ENCODE results near the gene DPH7. TPM values are rescaled to one million over a fixed set of nuclear protein-coding genes. Genes with fewer than 3 reads are reported as not detected.
"Not testable (repeated sequence)": the region's sequence is repeated elsewhere in the genome, so short reads cannot be mapped to it uniquely, and the experiment has no call there.

DPH7 gene
- polyA plus RNA-seq, 1 donor from 2014 or later, result 145 TPM

GRCh38 chr9:137520614-137521404 lies 57.9 kb downstream of the DPH7 start:
- Histone ChIP-seq H3K36me3 (ENCODE audit: insufficient read depth, low read length) (no peaks in the 10 kb centered on the region), H3K4me3 (ENCODE audit: low read length) (no peak overlapping the region), H3K27me3 (ENCODE audit: insufficient read depth, low read depth, low read length) (no peaks in the 10 kb centered on the region), H3F3A (ENCODE audit: insufficient read depth, low read length, poor library complexity, severe bottlenecking) (no peaks in the 10 kb centered on the region), H3K9ac (ENCODE audit: low read length) (no peak overlapping the region), H3K9me3 (ENCODE audit: low read length) (no peaks in the 10 kb centered on the region), H3K79me2 (replicated peaks; ENCODE audit: insufficient read depth, low read length) (no peaks in the 10 kb centered on the region), H3K4me2 (ENCODE audit: low read length) (no peak overlapping the region), H2AFZ (ENCODE audit: low read depth, low read length) (no peak overlapping the region), H4K20me1 (ENCODE audit: insufficient read depth) (no peaks in the 10 kb centered on the region), H3K9me2 (ENCODE audit: insufficient read depth, low read length) (no peaks in the 10 kb centered on the region), H3K27ac (ENCODE audit: low read length) (no peak overlapping the region)
- TF ChIP-seq SMC3 (conservative IDR thresholded peaks at IDR 0.05; ENCODE audit: poor library complexity) (no peak), POLR2AphosphoS5 (IDR thresholded peaks at IDR 0.05) (no peak), EZH2 (IDR thresholded peaks at IDR 0.05; ENCODE audit: borderline replicate concordance, insufficient read depth, low read length, poor library complexity, severe bottlenecking) (no peak), TAF1 (IDR thresholded peaks at IDR 0.05; ENCODE audit: low read depth) (no peak), MXI1 (conservative IDR thresholded peaks at IDR 0.05; ENCODE audit: poor library complexity, severe bottlenecking) (no peak), REST (IDR thresholded peaks at IDR 0.05; ENCODE audit: borderline replicate concordance) (no peak), CTCF (IDR thresholded peaks at IDR 0.05; ENCODE audit: poor library complexity, severe bottlenecking) (no peak), RAD21 (conservative IDR thresholded peaks at IDR 0.05) (no peak), EP300 (conservative IDR thresholded peaks at IDR 0.05; ENCODE audit: poor library complexity, severe bottlenecking) (no peak)

- Histone ChIP-seq H4K20me1 (ENCODE audit: insufficient read depth) (no peaks in the 10 kb centered on the region), H2AFZ (ENCODE audit: low read depth, low read length) (no peak overlapping the region), H3K36me3 (ENCODE audit: insufficient read depth, low read length) (no peaks in the 10 kb centered on the region), H3K9ac (ENCODE audit: low read length) (no peak overlapping the region), H3K9me2 (ENCODE audit: insufficient read depth, low read length) (no peaks in the 10 kb centered on the region), H3K79me2 (replicated peaks; ENCODE audit: insufficient read depth, low read length) (no peaks in the 10 kb centered on the region), H3K27ac (ENCODE audit: low read length) (no peak overlapping the region), H3K9me3 (ENCODE audit: low read length) (no peaks in the 10 kb centered on the region), H3K4me3 (ENCODE audit: low read length) (no peak overlapping the region), H3K4me2 (ENCODE audit: low read length) (no peak overlapping the region), H3K27me3 (ENCODE audit: insufficient read depth, low read depth, low read length) (no peaks in the 10 kb centered on the region), H3F3A (ENCODE audit: insufficient read depth, low read length, poor library complexity, severe bottlenecking) (no peaks in the 10 kb centered on the region)
- TF ChIP-seq SMC3 (conservative IDR thresholded peaks at IDR 0.05; ENCODE audit: poor library complexity) (no peak), EP300 (conservative IDR thresholded peaks at IDR 0.05; ENCODE audit: poor library complexity, severe bottlenecking) (no peak), POLR2AphosphoS5 (IDR thresholded peaks at IDR 0.05) (no peak), RAD21 (conservative IDR thresholded peaks at IDR 0.05) (no peak), TAF1 (IDR thresholded peaks at IDR 0.05; ENCODE audit: low read depth) (no peak), MXI1 (conservative IDR thresholded peaks at IDR 0.05; ENCODE audit: poor library complexity, severe bottlenecking) (no peak), CTCF (IDR thresholded peaks at IDR 0.05; ENCODE audit: poor library complexity, severe bottlenecking) (no peak)
Measured at GRCh38 chr9:137519553-137519952, 59.2 kb downstream of the DPH7 start.

GRCh38 chr9:137518661-137519459 lies 59.9 kb downstream of the DPH7 start:
- not testable (repeated sequence) for H3F3A ChIP-seq (ENCODE audit: insufficient read depth, low read length, poor library complexity, severe bottlenecking); H3K4me2 ChIP-seq (ENCODE audit: low read length)

More at GRCh38 chr9:137518661-137519459, 59.9 kb downstream of the DPH7 start:
- H3K4me3 ChIP-seq (ENCODE audit: low read length); H3K27ac ChIP-seq (ENCODE audit: low read length); H3K9me3 ChIP-seq (ENCODE audit: low read length); H2AFZ ChIP-seq (ENCODE audit: low read depth, low read length); H3K9ac ChIP-seq (ENCODE audit: low read length); H3K79me2 ChIP-seq (replicated peaks; ENCODE audit: insufficient read depth, low read length); H4K20me1 ChIP-seq (ENCODE audit: insufficient read depth); H3K27me3 ChIP-seq (ENCODE audit: insufficient read depth, low read depth, low read length); H3K9me2 ChIP-seq (ENCODE audit: insufficient read depth, low read length); H3K36me3 ChIP-seq (ENCODE audit: insufficient read depth, low read length): not testable (repeated sequence)

Data from neural cell (in vitro differentiated cells).